HepG2 (cell line): ENCODE results near the gene FRMD4A. TPM values are rescaled to one million over a fixed set of nuclear protein-coding genes. Genes with fewer than 3 reads are reported as not detected.

Experiments
- HOMEZ ChIP-seq: IDR thresholded peaks from 2 replicates; pipeline ENCODE4 v1.6.1; 2016; ENCODE audit warnings: low read depth
- POLR2G ChIP-seq: fragments of 200-400 bp; formaldehyde crosslinking; IDR thresholded peaks from 2 replicates; pipeline ENCODE4 v1.6.1; 2018; ENCODE audit warnings: mild to moderate bottlenecking, low read depth, low read length, moderate library complexity
- PRMT3 ChIP-seq: sonication (generic); formaldehyde crosslinking; IDR thresholded peaks from 2 replicates; pipeline ENCODE4 v1.8.1; 2022; ENCODE audit warnings: low read depth, mild to moderate bottlenecking, moderate library complexity, missing genetic modification reagents, borderline replicate concordance
- SATB2 ChIP-seq: sonication (generic); formaldehyde crosslinking; IDR thresholded peaks from 2 replicates; pipeline ENCODE4 v1.5.0; 2020; ENCODE audit warnings: missing genetic modification reagents
- SIX1 ChIP-seq: sonication (generic); formaldehyde crosslinking; IDR thresholded peaks from 2 replicates; pipeline ENCODE4 v1.4.0; 2020; ENCODE audit warnings: missing genetic modification reagents, borderline replicate concordance
- SKIL ChIP-seq: sonication (generic); formaldehyde crosslinking; IDR thresholded peaks from 2 replicates; pipeline ENCODE4 v1.8.0; 2022; ENCODE audit warnings: missing genetic modification reagents, mild to moderate bottlenecking, moderate library complexity, borderline replicate concordance
- ZBTB7B ChIP-seq: sonication (generic); formaldehyde crosslinking; IDR thresholded peaks from 2 replicates; pipeline ENCODE4 v1.4.0; 2020; ENCODE audit warnings: missing genetic modification reagents
- ZFY ChIP-seq: sonication (generic); formaldehyde crosslinking; IDR thresholded peaks from 2 replicates; pipeline ENCODE4 v1.4.0; 2020; ENCODE audit warnings: missing genetic modification reagents
- ZNF253 ChIP-seq: sonication (generic); formaldehyde crosslinking; IDR thresholded peaks from 2 replicates; pipeline ENCODE4 v1.8.0; 2022; ENCODE audit warnings: mild to moderate bottlenecking, missing genetic modification reagents, borderline replicate concordance
- ZNF552 ChIP-seq: sonication (generic); formaldehyde crosslinking; IDR thresholded peaks from 2 replicates; pipeline ENCODE4 v1.9.0; 2022; ENCODE audit warnings: missing genetic modification reagents, mild to moderate bottlenecking, borderline replicate concordance
- ZNF572 ChIP-seq: sonication (generic); formaldehyde crosslinking; IDR thresholded peaks from 2 replicates; pipeline ENCODE4 v1.5.1; 2020; ENCODE audit warnings: mild to moderate bottlenecking, missing genetic modification reagents
- ZNF766 ChIP-seq: sonication (generic); formaldehyde crosslinking; IDR thresholded peaks from 2 replicates; pipeline ENCODE4 v1.5.0; 2020; ENCODE audit warnings: missing genetic modification reagents, borderline replicate concordance
- ZNF816 ChIP-seq: sonication (generic); formaldehyde crosslinking; IDR thresholded peaks from 2 replicates; pipeline ENCODE4 v1.8.0; 2022; ENCODE audit warnings: missing genetic modification reagents, mild to moderate bottlenecking, borderline replicate concordance
- polyA plus RNA-seq, 8 experiments: library from polyadenylated mRNA; depleted of rRNA in 3 of 8; stranded (reverse) in 7 of 8; unstranded in 1 of 8; fragments of >200 nt; fragmentation: Illumina TruSeq in 4 of 8; extraction: Trizol in 4 of 8; gene quantifications; 2 replicates each; pipeline versions ENCODE4 v1.2.1 to v1.2.3, GENCODE V29; 2011 to 2016; ENCODE audit warnings: low read depth in 4 of 8, missing spikeins in 1 of 8, mixed read lengths in 1 of 8; ENCODE audit not compliant: insufficient read depth in 1 of 8
- total RNA-seq, 5 experiments: library from RNA; depleted of rRNA; stranded (reverse); fragments of >200 nt; fragmentation: Illumina TruSeq; extraction: Trizol; gene quantifications; 2 replicates each; pipeline ENCODE4 v1.2.3, GENCODE V29; 2016; ENCODE audit warnings: low read depth in 1 of 5
- TF ChIP-seq, protein P1 (sequence below): sonication (generic); formaldehyde crosslinking; IDR thresholded peaks from 2 replicates; pipeline ENCODE4 v1.9.0; 2021; ENCODE audit warnings: missing genetic modification reagents, mild to moderate bottlenecking, borderline replicate concordance
- TF ChIP-seq, protein P2 (sequence below): sonication (generic); formaldehyde crosslinking; IDR thresholded peaks from 2 replicates; pipeline ENCODE4 v1.5.0; 2020; ENCODE audit warnings: mild to moderate bottlenecking, missing genetic modification reagents
- TF ChIP-seq, protein P3 (sequence below): IDR thresholded peaks from 2 replicates; pipeline ENCODE4 v1.6.1; 2016
- TF ChIP-seq, protein P4 (sequence below): sonication (generic); formaldehyde crosslinking; IDR thresholded peaks from 2 replicates; pipeline ENCODE4 v1.5.0; 2020; ENCODE audit warnings: mild to moderate bottlenecking, missing genetic modification reagents

FRMD4A gene
- total and polyA plus RNA-seq, 2 of the 13 experiments (the other 11 are each of a cell fraction or from before 2014, with no cell fraction given), result 0.09 to 0.26 TPM

GRCh38 chr10:14259696-14260566, 70.8 kb downstream of the FRMD4A start (continued):
- TF ChIP-seq ZNF572 (CRISPR knock-in tag) (no peak), SKIL (CRISPR knock-in tag) (peak; percentile 74), SATB2 (CRISPR knock-in tag) (no peak), HOMEZ (CRISPR knock-in tag) (no peak; the same call in 1 of the 2 replicates), SIX1 (CRISPR knock-in tag) (peak; percentile 33; the same call in 1 of the 2 replicates), ZNF816 (CRISPR knock-in tag) (no peak), PRMT3 (no peak), ZNF766 (CRISPR knock-in tag) (no peak), ZFY (CRISPR knock-in tag) (no peak), ZNF253 (CRISPR knock-in tag) (no peak), POLR2G (no peak), ZBTB7B (CRISPR knock-in tag) (no peak), ZNF552 (CRISPR knock-in tag) (no peak)
- TF ChIP-seq, protein P1, sequence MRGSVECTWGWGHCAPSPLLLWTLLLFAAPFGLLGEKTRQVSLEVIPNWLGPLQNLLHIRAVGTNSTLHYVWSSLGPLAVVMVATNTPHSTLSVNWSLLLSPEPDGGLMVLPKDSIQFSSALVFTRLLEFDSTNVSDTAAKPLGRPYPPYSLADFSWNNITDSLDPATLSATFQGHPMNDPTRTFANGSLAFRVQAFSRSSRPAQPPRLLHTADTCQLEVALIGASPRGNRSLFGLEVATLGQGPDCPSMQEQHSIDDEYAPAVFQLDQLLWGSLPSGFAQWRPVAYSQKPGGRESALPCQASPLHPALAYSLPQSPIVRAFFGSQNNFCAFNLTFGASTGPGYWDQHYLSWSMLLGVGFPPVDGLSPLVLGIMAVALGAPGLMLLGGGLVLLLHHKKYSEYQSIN (CRISPR knock-in tag), result no peak
- TF ChIP-seq, protein P2, sequence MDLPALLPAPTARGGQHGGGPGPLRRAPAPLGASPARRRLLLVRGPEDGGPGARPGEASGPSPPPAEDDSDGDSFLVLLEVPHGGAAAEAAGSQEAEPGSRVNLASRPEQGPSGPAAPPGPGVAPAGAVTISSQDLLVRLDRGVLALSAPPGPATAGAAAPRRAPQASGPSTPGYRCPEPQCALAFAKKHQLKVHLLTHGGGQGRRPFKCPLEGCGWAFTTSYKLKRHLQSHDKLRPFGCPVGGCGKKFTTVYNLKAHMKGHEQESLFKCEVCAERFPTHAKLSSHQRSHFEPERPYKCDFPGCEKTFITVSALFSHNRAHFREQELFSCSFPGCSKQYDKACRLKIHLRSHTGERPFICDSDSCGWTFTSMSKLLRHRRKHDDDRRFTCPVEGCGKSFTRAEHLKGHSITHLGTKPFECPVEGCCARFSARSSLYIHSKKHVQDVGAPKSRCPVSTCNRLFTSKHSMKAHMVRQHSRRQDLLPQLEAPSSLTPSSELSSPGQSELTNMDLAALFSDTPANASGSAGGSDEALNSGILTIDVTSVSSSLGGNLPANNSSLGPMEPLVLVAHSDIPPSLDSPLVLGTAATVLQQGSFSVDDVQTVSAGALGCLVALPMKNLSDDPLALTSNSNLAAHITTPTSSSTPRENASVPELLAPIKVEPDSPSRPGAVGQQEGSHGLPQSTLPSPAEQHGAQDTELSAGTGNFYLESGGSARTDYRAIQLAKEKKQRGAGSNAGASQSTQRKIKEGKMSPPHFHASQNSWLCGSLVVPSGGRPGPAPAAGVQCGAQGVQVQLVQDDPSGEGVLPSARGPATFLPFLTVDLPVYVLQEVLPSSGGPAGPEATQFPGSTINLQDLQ (CRISPR knock-in tag), result no peak
- TF ChIP-seq, protein P3, sequence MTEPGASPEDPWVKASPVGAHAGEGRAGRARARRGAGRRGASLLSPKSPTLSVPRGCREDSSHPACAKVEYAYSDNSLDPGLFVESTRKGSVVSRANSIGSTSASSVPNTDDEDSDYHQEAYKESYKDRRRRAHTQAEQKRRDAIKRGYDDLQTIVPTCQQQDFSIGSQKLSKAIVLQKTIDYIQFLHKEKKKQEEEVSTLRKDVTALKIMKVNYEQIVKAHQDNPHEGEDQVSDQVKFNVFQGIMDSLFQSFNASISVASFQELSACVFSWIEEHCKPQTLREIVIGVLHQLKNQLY, result 0 out of 2 replicates have a peak, but pooled peaks have one; percentile 26
- TF ChIP-seq, protein P4, sequence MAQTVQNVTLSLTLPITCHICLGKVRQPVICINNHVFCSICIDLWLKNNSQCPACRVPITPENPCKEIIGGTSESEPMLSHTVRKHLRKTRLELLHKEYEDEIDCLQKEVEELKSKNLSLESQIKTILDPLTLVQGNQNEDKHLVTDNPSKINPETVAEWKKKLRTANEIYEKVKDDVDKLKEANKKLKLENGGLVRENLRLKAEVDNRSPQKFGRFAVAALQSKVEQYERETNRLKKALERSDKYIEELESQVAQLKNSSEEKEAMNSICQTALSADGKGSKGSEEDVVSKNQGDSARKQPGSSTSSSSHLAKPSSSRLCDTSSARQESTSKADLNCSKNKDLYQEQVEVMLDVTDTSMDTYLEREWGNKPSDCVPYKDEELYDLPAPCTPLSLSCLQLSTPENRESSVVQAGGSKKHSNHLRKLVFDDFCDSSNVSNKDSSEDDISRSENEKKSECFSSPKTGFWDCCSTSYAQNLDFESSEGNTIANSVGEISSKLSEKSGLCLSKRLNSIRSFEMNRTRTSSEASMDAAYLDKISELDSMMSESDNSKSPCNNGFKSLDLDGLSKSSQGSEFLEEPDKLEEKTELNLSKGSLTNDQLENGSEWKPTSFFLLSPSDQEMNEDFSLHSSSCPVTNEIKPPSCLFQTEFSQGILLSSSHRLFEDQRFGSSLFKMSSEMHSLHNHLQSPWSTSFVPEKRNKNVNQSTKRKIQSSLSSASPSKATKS (CRISPR knock-in tag), result no peak
